Measurements from ENCODE around the gene ARMH4.

DNA sequence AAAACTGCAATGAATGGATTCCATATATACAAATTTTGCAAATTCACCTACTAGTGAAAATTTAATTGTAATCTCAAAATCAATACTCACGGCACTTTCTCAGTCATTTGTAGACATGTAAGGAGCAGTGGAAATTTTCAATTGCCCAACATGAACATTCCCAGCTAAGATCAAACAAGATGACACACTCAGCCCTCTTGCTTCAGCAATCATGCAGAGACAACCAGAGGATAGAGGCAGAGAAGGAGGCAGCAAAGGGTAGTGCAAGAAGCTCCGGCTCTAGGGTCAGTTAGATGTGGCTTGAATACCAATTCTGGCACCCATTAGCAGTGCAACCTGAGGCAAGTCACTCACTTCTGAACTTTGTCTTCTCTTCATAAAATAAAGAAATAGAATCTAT is 194.6 kb downstream of the ARMH4 start:
- TF ChIP-seq, protein P1, sequence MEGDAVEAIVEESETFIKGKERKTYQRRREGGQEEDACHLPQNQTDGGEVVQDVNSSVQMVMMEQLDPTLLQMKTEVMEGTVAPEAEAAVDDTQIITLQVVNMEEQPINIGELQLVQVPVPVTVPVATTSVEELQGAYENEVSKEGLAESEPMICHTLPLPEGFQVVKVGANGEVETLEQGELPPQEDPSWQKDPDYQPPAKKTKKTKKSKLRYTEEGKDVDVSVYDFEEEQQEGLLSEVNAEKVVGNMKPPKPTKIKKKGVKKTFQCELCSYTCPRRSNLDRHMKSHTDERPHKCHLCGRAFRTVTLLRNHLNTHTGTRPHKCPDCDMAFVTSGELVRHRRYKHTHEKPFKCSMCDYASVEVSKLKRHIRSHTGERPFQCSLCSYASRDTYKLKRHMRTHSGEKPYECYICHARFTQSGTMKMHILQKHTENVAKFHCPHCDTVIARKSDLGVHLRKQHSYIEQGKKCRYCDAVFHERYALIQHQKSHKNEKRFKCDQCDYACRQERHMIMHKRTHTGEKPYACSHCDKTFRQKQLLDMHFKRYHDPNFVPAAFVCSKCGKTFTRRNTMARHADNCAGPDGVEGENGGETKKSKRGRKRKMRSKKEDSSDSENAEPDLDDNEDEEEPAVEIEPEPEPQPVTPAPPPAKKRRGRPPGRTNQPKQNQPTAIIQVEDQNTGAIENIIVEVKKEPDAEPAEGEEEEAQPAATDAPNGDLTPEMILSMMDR (IDR thresholded peaks at IDR 0.05), result no peak
- no peak for TF ChIP-seq POLR2AphosphoS5 (IDR thresholded peaks at IDR 0.05)
- TF ChIP-seq POLR2A (IDR thresholded peaks at IDR 0.05; ENCODE audit: low read depth), result no peak

Measured in esophagus muscularis mucosa (tissue), 3 donors.